GM19240 (cell line): ENCODE measurements around the gene MGARP.
"Not testable (repeated sequence)": the region's sequence is repeated elsewhere in the genome, so short reads cannot be mapped to it uniquely, and the experiment has no call there.

Source experiments
- DNase-seq: peaks from one replicate; pipeline ENCODE4 v3.0.0; 2011; ENCODE audit warnings: low spot score; ENCODE audit not compliant: insufficient read length

MGARP gene

DNA sequence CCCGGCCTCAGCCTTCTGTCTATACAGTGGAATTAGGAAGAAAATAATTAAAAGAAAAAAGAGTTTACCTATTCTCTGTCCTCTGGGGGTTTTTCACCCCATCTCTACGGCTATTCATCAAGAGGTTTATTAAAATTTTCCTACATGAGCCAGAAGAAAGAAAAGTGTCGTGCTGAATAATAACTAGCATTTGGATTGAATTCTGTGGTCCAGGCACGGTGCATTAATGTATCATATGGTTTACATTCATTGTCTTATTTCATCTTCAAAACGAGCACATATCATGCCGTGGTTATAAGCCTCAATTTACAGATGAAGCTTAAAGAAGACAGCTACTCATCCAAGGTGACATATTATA is 15.9 kb upstream of the MGARP start:
- no peak for DNase-seq

DNA sequence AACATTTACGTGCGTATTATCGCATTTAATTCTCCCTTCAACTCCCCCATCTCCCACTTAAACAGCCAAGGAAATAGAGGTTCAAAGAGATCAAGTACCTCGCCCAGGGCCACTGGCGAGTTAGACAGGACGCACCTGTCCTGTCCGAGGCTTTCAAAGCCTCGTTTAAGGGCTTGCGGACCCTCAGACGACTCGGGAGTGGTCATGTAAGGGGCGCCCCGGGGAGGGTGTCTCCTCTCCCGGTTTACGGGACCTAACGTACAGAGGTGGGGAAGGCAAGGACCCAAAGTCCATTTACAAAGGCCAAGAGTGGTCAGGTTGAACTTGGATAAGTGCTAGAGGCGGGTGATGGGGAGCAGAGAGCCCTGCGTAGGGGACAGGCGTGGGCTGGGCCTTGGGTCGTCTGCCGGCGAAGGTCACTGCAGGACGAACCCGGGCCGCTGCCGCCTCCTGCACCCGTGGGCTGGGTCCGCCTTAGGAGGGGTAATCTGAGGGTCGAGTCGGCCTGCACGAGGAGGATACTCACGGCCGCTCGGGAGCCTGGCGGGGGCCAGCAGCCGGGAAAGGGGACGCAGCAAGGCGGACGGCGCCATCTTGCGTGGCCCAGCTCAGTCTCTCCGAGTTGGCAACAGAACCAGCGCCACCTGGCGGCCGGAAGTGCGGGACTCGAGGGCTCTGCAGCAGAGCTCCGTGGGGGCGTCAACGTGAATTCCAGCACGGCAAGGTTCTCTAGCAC is 15.3 kb upstream of the MGARP start:
- DNase-seq: no peak

DNA sequence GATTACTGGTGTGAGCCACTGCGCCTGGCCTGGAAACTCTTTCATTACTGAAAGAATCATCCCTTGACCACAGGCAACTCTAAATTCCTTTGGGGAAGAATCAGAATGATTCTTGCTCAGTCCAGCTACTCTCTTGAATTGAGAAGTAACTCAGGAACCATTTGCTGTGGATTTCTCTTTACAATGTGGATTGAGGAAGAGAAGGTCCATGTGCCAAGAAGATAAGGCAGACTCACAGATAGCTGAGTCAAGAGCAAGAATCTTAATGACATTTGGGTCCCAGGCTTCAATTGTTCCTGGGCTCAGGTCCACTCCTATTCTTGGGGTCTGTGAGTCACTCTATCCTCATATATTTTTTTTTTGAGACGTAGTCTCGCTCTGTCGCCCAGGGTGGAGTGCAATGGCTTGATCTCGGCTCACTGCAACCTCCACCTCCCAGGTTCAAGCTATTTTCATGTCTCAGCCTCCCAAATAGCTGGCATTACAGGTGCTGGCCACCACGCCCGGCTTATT is 6.2 kb upstream of the MGARP start:
- DNase-seq: no peak

DNA sequence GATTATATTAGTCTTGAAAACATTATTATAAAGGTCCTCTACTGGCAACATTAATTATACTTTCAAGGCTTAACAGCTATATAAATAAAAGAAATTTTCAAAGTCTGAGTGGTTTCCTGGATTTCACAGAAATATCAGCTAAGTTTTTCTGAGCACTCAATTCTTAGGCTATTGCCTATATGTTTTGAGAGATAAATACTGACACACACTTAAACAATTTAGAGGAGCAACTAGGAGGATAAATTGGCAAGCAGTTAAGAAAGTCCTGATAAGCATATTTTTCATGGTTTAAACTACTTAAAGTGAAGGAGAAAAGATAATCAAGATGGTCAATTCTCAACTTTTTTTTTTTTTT is 2.7 kb upstream of the MGARP start:
- DNase-seq: no peak

DNA sequence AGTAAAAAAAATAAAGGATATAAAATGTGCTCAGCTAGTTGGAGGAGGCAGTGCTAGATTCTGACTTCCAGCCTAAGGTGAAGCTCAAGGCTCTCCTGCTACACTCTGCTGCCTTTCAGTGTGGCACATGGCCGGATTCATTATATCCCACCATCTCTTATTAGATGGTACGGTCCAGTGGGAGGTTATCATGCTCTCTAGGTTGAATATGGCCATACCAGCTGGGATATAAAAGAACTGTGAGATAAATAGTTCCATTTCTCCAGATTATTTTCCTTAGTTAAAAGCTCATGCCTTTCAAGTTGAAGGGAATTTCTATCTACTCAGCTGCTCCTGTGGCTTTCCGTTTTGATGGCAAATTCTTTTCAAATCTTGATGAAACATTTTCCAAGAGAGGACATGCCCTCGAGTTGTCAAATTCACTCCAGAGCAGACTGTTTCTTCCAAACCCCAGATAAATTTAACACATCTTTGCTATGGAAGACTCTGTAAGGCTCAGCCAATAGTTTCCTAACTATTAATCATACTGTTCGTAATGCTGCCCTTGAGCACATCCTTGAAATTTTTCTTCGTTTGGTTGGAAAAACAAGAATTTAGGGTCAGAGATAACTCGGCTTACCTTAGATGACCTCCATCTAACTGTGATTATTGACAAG is 2.2 kb upstream of the MGARP start:
- no peak for DNase-seq

DNA sequence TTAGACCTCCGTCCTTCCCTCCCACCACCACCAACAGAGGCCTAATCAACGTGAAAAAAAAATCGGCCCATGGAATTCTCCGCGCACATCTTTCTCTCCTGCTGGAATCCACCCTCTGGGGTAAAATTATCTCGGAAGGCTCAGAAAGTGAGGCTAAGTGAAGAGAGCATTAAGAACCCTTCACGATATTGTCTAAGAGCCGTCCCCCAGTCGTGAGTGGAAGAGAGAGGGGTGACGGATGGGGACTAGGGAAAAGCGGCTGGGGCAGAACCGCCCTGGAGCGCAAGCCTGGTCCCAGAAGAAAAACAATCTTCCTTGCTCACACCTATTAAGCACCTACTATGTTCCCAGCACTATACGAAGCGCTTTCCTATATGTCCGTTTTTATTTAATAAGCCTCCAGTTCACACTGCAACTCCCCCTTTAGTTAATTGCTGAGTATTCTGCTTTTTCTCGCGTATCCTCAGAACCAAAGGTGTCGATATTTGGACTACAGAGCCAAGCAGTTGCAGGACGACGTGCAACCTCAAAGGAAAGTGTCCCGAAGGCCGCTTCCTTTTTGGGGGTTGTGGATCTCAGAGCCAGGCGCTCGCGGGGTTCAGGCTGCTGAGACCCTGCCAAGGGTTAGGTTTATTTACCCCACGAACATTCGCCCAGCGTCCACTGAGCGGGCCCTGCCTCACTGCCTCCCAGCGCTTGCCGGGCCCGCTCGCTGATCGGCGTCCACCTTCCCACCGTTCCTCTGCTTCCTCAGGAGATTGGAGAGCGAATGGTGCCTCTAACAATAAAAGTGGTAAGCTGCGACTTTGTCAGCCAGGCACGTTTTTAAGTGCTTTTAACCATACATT is 889 bp downstream of the MGARP start:
- DNase-seq: no peak

DNA sequence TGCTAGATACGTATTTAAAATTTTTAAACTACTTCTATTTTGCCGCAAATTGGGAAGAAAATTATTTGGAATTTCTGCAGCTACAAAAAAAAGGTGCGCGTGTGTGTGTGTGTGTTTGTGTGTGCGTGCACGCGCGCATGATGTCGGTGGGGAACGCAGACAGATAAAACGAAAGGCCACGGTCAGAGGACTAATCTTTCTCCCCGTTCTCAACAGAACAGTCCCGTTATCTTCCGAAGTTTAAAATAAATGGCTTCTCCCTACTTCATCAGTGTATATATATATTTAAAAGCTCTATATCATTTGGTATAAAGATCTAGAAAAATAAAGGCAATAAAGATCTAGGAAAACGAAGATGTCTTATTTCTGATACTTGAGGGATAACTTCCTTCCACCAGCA is 1.5 kb downstream of the MGARP start:
- DNase-seq: no peak

DNA sequence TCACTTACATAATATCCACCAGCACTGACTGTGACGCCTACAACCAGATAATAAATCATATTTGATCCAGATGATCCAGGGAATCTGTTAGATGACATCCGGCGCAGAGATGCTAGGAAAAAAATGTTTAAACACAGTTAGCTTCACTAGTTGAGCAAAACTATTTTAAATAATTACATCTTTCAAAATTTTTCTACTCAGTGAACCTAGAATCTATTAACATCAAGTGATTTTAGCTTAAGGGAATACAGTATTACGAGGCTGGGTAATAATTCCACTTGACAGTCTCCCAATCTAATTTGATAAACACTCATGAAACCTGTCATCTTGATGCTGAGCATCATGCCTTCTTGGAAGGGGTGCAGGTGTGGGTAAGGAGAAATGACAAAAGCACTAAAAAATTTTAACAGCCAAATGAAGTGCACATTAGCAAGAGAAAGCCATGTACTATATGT is 4.7 kb downstream of the MGARP start:
- no peak for DNase-seq

DNA sequence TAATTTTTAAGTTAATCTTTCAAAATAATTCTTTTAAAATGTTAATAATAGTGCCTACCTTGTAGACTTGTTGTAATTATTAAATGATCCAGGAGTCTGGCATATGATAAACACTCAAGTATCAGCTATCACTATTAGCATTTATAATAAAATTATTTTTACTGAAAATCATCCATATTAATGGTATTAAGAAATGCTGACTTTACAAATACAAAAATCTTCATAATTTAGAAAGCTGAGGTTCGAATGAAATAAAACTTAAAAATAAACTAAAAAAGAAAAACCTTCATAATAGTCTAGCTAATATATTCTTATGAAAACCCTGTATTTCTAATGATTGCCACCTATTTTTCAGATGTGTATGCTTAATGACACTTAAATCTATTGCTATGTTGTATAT is 5.2 kb downstream of the MGARP start:
- DNase-seq: no peak

DNA sequence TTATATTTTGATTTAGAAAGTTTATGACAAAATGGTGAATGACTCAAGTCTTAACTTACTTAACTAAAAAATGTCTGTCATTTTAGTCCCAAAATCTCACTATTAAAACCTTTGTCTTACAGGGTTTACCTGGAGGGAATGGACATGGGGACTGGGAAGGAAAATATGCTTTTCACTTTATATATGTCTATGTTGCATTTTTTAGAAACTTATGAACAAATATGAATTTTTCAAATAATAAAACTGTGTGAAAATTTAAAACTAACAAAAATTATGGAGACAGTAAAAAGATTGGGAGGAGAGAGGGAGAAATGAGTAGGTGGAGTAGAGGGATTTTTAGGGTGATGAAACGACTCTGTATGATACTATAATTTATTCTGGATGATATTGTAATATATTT is 6.2 kb downstream of the MGARP start:
- DNase-seq: no peak

DNA sequence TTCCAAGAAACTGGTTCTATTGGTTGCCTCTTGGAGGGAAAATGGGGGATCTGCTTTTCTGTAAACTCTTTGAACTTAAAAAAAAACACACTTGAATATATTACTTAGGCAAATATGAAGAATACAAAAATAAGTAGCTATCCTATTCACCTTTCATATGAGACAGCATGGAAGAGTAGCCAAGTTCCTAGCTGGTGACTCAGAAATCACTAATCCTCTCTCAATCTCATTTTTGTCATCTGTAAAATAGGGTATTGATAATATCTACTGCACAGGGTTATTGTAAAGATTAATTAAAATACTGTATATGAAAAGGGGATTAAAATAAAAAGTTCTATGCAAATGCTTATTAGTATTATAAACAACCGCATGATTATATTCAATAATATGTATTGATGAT is 12.7 kb downstream of the MGARP start:
- no peak for DNase-seq

DNA sequence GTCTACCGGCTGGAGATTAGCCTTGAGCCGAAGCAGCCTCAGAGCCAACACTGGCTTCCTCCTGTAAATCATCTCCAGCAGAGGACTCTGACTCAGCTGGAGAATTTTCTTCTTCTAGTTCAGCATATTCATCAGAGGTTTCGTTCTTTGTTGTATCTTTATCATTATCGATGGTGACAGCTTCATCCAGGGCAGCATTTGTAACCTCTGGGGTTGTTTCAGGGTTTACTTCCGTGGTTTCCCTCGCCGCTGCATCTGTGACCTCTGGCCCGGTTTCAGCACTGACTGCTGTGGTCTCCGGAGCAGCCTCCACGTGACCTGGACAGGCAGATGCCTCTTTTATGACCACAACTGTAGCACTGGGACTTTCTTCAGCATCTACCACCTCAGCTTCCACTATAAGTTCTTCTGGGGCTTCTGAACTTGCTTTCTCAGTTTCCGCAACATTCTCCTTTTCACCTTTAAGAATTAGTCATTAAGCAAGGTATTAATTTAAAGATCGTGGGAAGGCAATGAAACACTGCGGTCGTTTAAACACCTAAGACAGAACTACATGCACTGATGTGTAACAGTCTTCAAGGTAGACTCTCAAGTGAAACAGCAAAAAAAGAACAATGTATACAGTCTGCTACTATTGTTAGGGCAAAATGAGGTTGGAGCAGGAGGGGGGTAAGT is 13.3 kb downstream of the MGARP start:
- DNase-seq: peak; percentile 91

DNA sequence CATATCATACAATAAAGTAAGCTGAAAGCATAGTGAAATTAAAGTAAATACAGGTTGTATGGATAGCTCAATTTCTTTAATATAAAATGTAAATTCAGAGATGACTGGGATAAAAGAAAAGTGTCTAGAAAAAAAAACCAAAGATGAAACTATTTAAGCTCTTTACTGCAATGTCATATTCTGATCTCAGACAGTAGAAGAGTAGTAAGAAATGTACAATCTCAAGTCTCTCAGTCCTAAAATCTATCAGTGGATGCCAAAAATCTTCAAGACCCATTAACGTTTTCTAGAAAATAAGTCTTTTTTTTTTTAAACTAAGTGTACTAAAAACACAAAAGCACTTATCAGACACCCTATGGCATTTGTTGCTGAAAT is 13.8 kb downstream of the MGARP start:
- no peak for DNase-seq

DNA sequence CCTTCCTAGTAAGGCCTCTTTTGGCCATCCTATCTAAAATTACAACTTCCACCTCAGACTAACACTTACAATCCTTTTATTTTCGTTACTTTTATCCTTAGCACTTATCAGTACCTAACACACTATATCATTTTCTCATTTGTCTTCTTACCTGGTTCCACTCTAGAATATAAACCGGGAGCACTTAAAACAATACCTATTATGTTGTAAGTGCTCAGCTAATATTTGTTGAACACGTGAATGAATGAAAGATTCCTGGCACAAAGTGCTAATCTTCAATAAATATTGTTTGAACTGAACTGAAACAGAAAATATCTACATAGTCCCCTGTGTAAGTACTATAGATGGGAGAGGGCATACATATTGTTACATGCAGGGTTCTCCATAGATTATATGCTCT is 14.4 kb downstream of the MGARP start:
- DNase-seq: no peak

DNA sequence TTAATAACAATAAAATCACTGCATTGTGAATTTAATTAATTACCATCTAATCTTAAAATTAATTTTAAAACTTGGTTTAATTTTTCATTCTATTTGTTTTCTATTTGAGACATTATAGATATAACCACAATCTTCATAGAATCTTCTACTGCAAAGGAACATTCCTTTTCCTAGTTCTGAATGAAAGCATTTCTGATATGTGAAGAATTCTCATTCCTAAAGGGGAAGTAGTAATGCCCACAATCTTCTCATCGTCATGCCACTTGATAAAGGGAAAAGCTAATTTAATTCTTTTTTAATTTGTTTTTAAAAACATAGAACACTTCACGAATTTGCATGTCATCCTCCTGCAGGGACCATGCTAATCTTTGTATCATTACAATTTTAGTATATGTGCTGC is 23.7 kb downstream of the MGARP start:
- DNase-seq: no peak

DNA sequence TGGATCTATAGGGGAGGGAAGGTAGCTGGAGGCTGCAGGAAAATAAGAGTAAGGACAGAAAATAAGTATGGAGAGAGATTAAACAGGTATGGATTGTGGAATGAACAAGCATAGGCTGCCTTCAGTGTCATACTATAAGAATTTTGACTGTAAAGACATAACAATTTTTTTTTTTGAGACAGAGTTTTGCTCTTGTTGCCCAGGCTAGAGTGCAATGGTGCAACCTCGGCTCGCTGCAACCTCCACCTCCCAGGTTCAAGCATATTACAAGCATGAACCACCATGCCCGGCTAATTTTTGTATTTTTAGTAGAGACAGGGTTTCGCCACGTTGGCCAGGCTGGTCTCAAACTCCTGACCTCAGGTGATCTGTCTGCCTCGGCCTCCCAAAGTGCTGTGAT is 24.4 kb downstream of the MGARP start:
- not testable (repeated sequence) for DNase-seq

DNA sequence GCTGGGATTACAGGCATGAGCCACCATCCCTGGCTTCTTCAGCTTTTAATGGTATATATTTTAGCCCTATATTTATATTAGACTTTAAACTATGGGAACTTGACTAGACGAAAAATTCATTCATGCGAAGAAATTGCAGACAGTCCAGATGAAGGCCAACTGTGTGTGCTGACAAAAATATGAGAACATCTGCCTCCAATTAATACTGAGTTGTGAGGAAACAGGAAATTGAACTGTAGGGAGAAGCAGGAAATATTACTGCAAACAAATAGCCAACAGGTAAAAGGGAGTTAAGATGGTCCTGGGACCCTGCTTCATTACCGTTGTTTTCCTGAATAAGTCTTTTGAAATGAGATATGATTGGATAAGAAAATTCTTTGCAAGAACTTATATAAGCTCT is 26.3 kb downstream of the MGARP start:
- DNase-seq: no peak

DNA sequence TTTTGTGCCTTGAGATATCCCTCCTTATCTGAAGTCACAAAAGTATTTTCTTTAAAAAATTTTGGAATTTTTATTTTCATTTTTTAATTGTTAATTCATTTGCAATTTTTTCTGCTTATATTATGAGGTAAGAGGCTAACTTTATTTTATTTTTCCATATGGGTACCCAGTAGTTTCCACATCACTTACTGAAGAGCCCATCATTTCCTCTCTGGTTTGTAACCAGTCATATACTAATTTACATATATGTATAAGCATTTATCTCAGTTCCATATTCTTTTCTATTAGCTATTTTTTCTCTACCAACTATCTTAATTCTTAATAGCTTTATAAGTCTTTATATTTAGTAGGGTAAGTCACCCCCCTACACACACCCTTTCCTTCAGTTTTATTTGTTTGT is 27.0 kb downstream of the MGARP start:
- no peak for DNase-seq

DNA sequence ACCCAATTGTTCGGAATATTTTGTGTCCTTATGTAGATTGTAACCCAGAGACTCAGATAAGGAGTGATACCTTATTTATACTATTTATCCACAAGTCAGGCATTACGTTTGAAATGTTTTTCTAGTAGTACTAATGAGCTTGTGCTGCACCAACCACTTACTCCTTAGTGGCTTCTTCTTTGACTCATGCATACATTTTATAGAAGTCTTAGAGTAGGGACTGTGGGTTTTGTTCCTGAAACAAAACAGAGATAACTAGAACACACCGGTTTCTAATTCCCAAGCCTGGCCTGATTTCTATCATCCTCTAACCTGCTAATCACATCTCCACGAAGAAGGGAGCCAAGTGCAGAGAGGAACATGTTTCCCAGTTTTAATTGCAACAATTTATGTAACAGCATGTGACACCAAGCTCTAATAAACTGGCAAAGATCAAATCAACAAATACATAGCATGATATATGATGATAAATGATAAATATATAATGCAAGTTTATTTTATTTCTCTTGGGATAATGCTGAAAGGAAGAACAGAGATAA is 32.3 kb downstream of the MGARP start:
- DNase-seq: no peak

DNA sequence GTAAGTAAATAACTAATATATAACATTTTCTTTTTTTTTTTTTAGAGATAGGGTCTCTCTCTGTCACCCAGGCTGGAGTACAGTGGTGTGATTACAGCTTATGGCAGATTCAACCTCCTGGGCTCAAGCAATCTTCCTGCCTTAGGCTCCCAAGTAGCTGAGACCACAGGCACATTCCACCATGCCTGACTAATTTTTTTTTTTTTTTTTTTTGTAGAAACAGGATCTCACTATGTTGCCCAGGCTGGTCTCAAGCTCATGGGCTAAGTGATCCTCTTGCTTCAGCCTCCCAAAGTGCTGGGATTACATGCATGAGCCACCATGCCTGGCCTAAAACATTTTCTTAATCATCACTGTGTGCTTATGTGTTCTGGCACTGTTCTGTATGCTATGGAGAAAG is 32.8 kb downstream of the MGARP start:
- no peak for DNase-seq

DNA sequence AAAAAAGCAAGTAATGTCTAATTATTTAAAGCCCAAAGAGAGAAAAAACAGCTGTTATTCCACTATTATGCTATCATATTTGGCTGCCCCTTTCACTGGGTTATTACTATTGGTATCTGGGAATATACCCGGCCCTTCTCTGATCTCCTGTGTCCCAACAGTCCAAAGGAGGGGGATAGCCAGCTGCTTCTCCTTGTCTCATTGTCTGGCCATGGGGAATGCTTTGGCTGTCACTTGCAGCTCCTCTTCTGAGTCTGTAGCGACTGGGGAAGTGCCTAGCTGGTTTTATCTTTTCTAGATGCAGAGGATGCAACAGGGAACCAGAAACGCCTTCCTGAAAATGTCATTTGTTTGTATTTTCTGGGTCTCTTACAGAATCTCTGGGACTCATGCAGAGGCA is 33.9 kb downstream of the MGARP start:
- DNase-seq: no peak

DNA sequence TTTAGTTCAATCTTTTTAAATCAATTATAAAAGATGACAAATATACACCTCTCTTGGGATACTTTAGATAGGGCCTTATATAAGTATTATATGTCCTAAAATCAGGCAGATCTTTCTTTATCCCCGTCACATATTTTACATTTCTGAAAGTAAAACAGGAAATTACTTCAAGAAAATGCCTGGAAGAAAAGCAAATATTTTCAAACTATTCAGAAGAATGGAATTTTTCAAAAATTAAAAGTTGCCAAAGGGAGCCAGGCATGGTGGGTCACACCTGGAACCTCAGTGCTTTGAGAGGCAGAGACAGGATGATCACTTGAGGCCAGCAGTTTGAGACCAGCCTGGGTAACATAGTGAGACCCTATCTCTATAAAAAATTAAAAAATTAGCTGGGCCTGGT is 34.4 kb downstream of the MGARP start:
- DNase-seq: no peak
